Smooth muscle cell (in vitro differentiated cells): Measurements from ENCODE around the gene CCDC185. TPM values are rescaled to one million over a fixed set of nuclear protein-coding genes. Genes with fewer than 3 reads are reported as not detected.

Experiments used
- DNase-seq: peaks from one replicate; lab custom pipeline; 2025; ENCODE audit not compliant: unreplicated experiment; lab: John Stamatoyannopoulos, UW
- H2AFZ ChIP-seq: fragments of 200-600 bp; sonication (generic); 2 replicates; pipeline ENCODE4 v1.6.0; 2016; ENCODE audit warnings: antibody characterized with exemption, low read depth, mild to moderate bottlenecking
- H3F3A ChIP-seq: fragments of 200-600 bp; sonication (generic); 2 replicates; pipeline ENCODE4 v1.6.0; 2017; ENCODE audit warnings: antibody characterized with exemption, low read depth
- H3K27ac ChIP-seq: fragments of 200-600 bp; sonication (generic); 2 replicates; pipeline ENCODE4 v1.5.1; 2016; ENCODE audit warnings: low read depth, mild to moderate bottlenecking
- H3K27me3 ChIP-seq: fragments of 200-600 bp; sonication (generic); 2 replicates; pipeline ENCODE4 v1.6.1; 2016; ENCODE audit warnings: low read depth, mild to moderate bottlenecking
- H3K36me3 ChIP-seq: fragments of 200-600 bp; sonication (generic); 2 replicates; pipeline ENCODE4 v1.5.1; 2016; ENCODE audit warnings: low read depth
- H3K4me1 ChIP-seq: fragments of 200-600 bp; sonication (generic); 2 replicates; pipeline ENCODE4 v1.5.1; 2016; ENCODE audit warnings: low read depth
- H3K4me2 ChIP-seq: fragments of 200-600 bp; sonication (generic); 2 replicates; pipeline ENCODE4 v1.6.0; 2016; ENCODE audit warnings: mild to moderate bottlenecking
- H3K4me3 ChIP-seq: fragments of 200-600 bp; sonication (generic); 2 replicates; pipeline ENCODE4 v1.5.1; 2016; ENCODE audit warnings: mild to moderate bottlenecking
- H3K79me2 ChIP-seq: fragments of 200-600 bp; sonication (generic); 2 replicates; pipeline ENCODE4 v1.6.0; 2016; ENCODE audit warnings: low read depth, mild to moderate bottlenecking
- H3K9ac ChIP-seq: fragments of 200-600 bp; sonication (generic); 2 replicates; pipeline ENCODE4 v1.6.0; 2016; ENCODE audit warnings: low read depth
- H3K9me3 ChIP-seq: fragments of 200-600 bp; sonication (generic); replicated peaks from 2 replicates; pipeline ENCODE4 v1.5.1; 2016; ENCODE audit warnings: low read depth
- H4K20me1 ChIP-seq: fragments of 200-600 bp; sonication (generic); 2 replicates; pipeline ENCODE4 v1.6.0; 2016; ENCODE audit warnings: low read depth
- WGBS: methylation state at CpG from one replicate; pipeline ENCODE4 v1.1.7; 2016; ENCODE audit warnings: low lambda C conversion rate; 5-methylcytosine and 5-hydroxymethylcytosine counted together
- polyA plus RNA-seq: library from polyadenylated mRNA; unstranded; fragments of >200 nt; fragmentation: Nextera tagmentation; extraction: Ambion mirVana; gene quantifications from 2 replicates; pipeline ENCODE4 v1.2.1, GENCODE V29; 2016
- total RNA-seq: library from RNA; depleted of rRNA; stranded (reverse); fragments of >200 nt; gene quantifications from 2 replicates; pipeline ENCODE4 v1.2.3, GENCODE V29; 2014
- TF ChIP-seq, protein P1 (sequence below): fragments of 200-600 bp; sonication (generic); IDR thresholded peaks from 2 replicates; pipeline ENCODE4 v1.5.1; 2017; ENCODE audit warnings: borderline replicate concordance, mild to moderate bottlenecking, antibody characterized with exemption; ENCODE audit not compliant: insufficient read depth, poor library complexity, severe bottlenecking

Gene CCDC185
- total and polyA plus RNA-seq, 2 experiments from 2014 or later: not detected

- no peaks in the 10 kb centered on the region for H3K27me3 ChIP-seq
- no peak overlapping the region for H3K4me2 ChIP-seq
- no peaks in the 10 kb centered on the region for H3K79me2 ChIP-seq
- no peaks in the 10 kb centered on the region for H3F3A ChIP-seq
- H2AFZ ChIP-seq: no peak overlapping the region
- no peak overlapping the region for H3K27ac ChIP-seq
- no peaks in the 10 kb centered on the region for H4K20me1 ChIP-seq
- no peak overlapping the region for H3K9ac ChIP-seq
- H3K9me3 ChIP-seq: no peaks in the 10 kb centered on the region
- H3K4me3 ChIP-seq: no peak overlapping the region
- H3K4me1 ChIP-seq: no peaks in the 10 kb centered on the region
- WGBS: 96% methylated on average over 2 of the region's 2 CpGs
- TF ChIP-seq, protein P1, sequence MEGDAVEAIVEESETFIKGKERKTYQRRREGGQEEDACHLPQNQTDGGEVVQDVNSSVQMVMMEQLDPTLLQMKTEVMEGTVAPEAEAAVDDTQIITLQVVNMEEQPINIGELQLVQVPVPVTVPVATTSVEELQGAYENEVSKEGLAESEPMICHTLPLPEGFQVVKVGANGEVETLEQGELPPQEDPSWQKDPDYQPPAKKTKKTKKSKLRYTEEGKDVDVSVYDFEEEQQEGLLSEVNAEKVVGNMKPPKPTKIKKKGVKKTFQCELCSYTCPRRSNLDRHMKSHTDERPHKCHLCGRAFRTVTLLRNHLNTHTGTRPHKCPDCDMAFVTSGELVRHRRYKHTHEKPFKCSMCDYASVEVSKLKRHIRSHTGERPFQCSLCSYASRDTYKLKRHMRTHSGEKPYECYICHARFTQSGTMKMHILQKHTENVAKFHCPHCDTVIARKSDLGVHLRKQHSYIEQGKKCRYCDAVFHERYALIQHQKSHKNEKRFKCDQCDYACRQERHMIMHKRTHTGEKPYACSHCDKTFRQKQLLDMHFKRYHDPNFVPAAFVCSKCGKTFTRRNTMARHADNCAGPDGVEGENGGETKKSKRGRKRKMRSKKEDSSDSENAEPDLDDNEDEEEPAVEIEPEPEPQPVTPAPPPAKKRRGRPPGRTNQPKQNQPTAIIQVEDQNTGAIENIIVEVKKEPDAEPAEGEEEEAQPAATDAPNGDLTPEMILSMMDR: no peak
- DNase-seq: no peak
- H3K36me3 ChIP-seq: no peaks in the 10 kb centered on the region
Observed at GRCh38 chr1:223413216-223413615, 20.0 kb downstream of the CCDC185 start.

GRCh38 chr1:223417444-223417843, 24.2 kb downstream of the CCDC185 start:
- Histone ChIP-seq H3F3A (no peaks in the 10 kb centered on the region), H3K9me3 (no peaks in the 10 kb centered on the region), H3K9ac (no peak overlapping the region), H2AFZ (no peak overlapping the region), H3K27ac (no peak overlapping the region), H3K4me3 (no peak overlapping the region), H3K27me3 (no peaks in the 10 kb centered on the region), H3K4me2 (no peak overlapping the region), H4K20me1 (no peaks in the 10 kb centered on the region), H3K36me3 (no peaks in the 10 kb centered on the region), H3K79me2 (no peaks in the 10 kb centered on the region), H3K4me1 (peaks cover 6% of the 10 kb centered on the region)
- TF ChIP-seq, protein P1: no peak
- 46% methylated on average over 2 of the region's 2 CpGs for WGBS
- DNase-seq: no peak

GRCh38 chr1:223417903-223418663, 24.9 kb downstream of the CCDC185 start:
- Histone ChIP-seq H3K9ac (no peak overlapping the region), H3K36me3 (no peaks in the 10 kb centered on the region), H2AFZ (no peak overlapping the region), H3K4me1 (peaks cover 6% of the 10 kb centered on the region), H3K4me3 (no peak overlapping the region), H3F3A (no peaks in the 10 kb centered on the region), H4K20me1 (no peaks in the 10 kb centered on the region), H3K9me3 (no peaks in the 10 kb centered on the region), H3K27ac (no peak overlapping the region), H3K4me2 (no peak overlapping the region), H3K27me3 (no peaks in the 10 kb centered on the region), H3K79me2 (no peaks in the 10 kb centered on the region)
- 77% methylated on average over 7 of the region's 7 CpGs for WGBS
- TF ChIP-seq, protein P1: no peak
- DNase-seq: no peak

- Histone ChIP-seq H2AFZ (no peak overlapping the region), H4K20me1 (no peaks in the 10 kb centered on the region), H3K4me2 (no peak overlapping the region), H3K4me1 (peaks cover 6% of the 10 kb centered on the region), H3K79me2 (no peaks in the 10 kb centered on the region), H3K4me3 (no peak overlapping the region), H3K27ac (no peak overlapping the region), H3F3A (no peaks in the 10 kb centered on the region), H3K9ac (no peak overlapping the region), H3K9me3 (no peaks in the 10 kb centered on the region), H3K36me3 (no peaks in the 10 kb centered on the region), H3K27me3 (no peaks in the 10 kb centered on the region)
- 97% methylated on average over 8 of the region's 8 CpGs for WGBS
- TF ChIP-seq, protein P1: no peak
- no peak for DNase-seq
Observed at GRCh38 chr1:223419115-223419514, 25.9 kb downstream of the CCDC185 start.
